Spleen (tissue), 7 donors: ENCODE data around the gene DRC3.

ENCODE experiments used
- CTCF ChIP-seq, 11 experiments: fragments of 200-600 bp in 7 of 11; fragments of 450-650 bp in 4 of 11; sonication (generic) in 4 of 11; IDR thresholded peaks in 8 of 11; conservative IDR thresholded peaks in 3 of 11; 1 replicate in 7 of 11; 2 replicates in 4 of 11; pipeline versions ENCODE4 v1.4.0 to v1.8.0; 2016 to 2021; ENCODE audit warnings: antibody characterized with exemption in 11 of 11, inconsistent platforms in 4 of 11, mild to moderate bottlenecking in 1 of 11
- POLR2A ChIP-seq, 3 donors: fragments of 450-650 bp; IDR thresholded peaks; one replicate each; pipeline ENCODE4 v1.5.1; 2017; ENCODE audit warnings: antibody characterized with exemption in 3 of 3, mild to moderate bottlenecking in 1 of 3
- donor health status: DM: no; HTN: no; CAD: no; lungs with moderate emphysema.
- donor health status: DM: no; HTN: no; CAD: no.
- donor health status: DM: no; HTN: no; CAD: no.

- TF ChIP-seq CTCF (IDR thresholded peaks at IDR 0.05 in 8 of 11, conservative IDR thresholded peaks at IDR 0.05 in 3 of 11) (no peak), POLR2A (IDR thresholded peaks at IDR 0.05) (no peak)
These were observed 31.6 kb upstream of the DRC3 start for GRCh38 chr17:17941015-17941414.
